Measurements from ENCODE around the gene PRSS33. TPM values are rescaled to one million over a fixed set of nuclear protein-coding genes. Genes with fewer than 3 reads are reported as not detected.
A peak's percentile ranks its signal among the peaks of the same experiment; 100 is the strongest.

The PRSS33 gene
- total and polyA plus RNA-seq, 4 donors = 0.08 TPM; not detected in 3

GRCh38 chr16:2828876-2829430 lies 41.6 kb upstream of the PRSS33 start:
- no peaks in the 10 kb centered on the region for H3K27me3 ChIP-seq (ENCODE audit: control insufficient read depth in 1 of 2, insufficient read depth in 2 of 2, low read length in 1 of 2)
- no peaks in the 10 kb centered on the region for H3K4me1 ChIP-seq (ENCODE audit: control insufficient read depth in 1 of 2, insufficient read depth in 2 of 2, low read length in 2 of 2)
- H3K27ac ChIP-seq (ENCODE audit: low read depth in 1 of 2, low read length in 2 of 2) = no peak overlapping the region
- no peak overlapping the region for H3K4me3 ChIP-seq (ENCODE audit: low read length in 2 of 2)
- no peak for ATAC-seq (ENCODE audit: low FRiP score)
- 85% methylated on average over 17 of the region's 17 CpGs for WGBS, 2 donors
- DNase-seq = peak; percentile 37 to 64
- no peaks in the 10 kb centered on the region for H3K9me3 ChIP-seq (ENCODE audit: control insufficient read depth, low read length)
- no peaks in the 10 kb centered on the region for H3K36me3 ChIP-seq (ENCODE audit: control insufficient read depth in 1 of 2, insufficient read depth in 2 of 2, low read length in 1 of 2)
- intact Hi-C loops (cut with DNase I) = no loop called here

- 90 to 91% methylated on average over 8 of the region's 8 CpGs for WGBS, 2 donors
- no peaks in the 10 kb centered on the region for H3K27me3 ChIP-seq (ENCODE audit: control insufficient read depth in 1 of 2, insufficient read depth in 2 of 2, low read length in 1 of 2)
- intact Hi-C loops (cut with DNase I) = no loop called here
Observed at GRCh38 chr16:2828521-2828840, 41.1 kb upstream of the PRSS33 start.

GRCh38 chr16:2827831-2828520 lies 40.6 kb upstream of the PRSS33 start:
- ATAC-seq (ENCODE audit: low FRiP score) (no peak), DNase-seq (peak; percentile 39 to 57)
- Histone ChIP-seq H3K27me3 (ENCODE audit: control insufficient read depth in 1 of 2, insufficient read depth in 2 of 2, low read length in 1 of 2) (no peaks in the 10 kb centered on the region), H3K36me3 (ENCODE audit: control insufficient read depth in 1 of 2, insufficient read depth in 2 of 2, low read length in 1 of 2) (no peaks in the 10 kb centered on the region), H3K9me3 (ENCODE audit: control insufficient read depth, low read length) (no peaks in the 10 kb centered on the region), H3K4me3 (ENCODE audit: low read length in 2 of 2) (no peak overlapping the region), H3K4me1 (ENCODE audit: control insufficient read depth in 1 of 2, insufficient read depth in 2 of 2, low read length in 2 of 2) (no peaks in the 10 kb centered on the region), H3K27ac (ENCODE audit: low read depth in 1 of 2, low read length in 2 of 2) (no peak overlapping the region)
- intact Hi-C loops (cut with DNase I) = no loop called here
- WGBS, 2 donors = 66 to 72% methylated on average over 14 of the region's 14 CpGs

More at GRCh38 chr16:2828521-2828840, 41.1 kb upstream of the PRSS33 start:
- ATAC-seq (ENCODE audit: low FRiP score) = no peak
- no peak overlapping the region for H3K4me3 ChIP-seq (ENCODE audit: low read length in 2 of 2)
- H3K27ac ChIP-seq (ENCODE audit: low read depth in 1 of 2, low read length in 2 of 2) = no peak overlapping the region
- no peaks in the 10 kb centered on the region for H3K9me3 ChIP-seq (ENCODE audit: control insufficient read depth, low read length)
- H3K36me3 ChIP-seq (ENCODE audit: control insufficient read depth in 1 of 2, insufficient read depth in 2 of 2, low read length in 1 of 2) = no peaks in the 10 kb centered on the region
- H3K4me1 ChIP-seq (ENCODE audit: control insufficient read depth in 1 of 2, insufficient read depth in 2 of 2, low read length in 2 of 2) = no peaks in the 10 kb centered on the region
- peak; percentile 11 to 66 for DNase-seq

- H3K9me3 ChIP-seq (ENCODE audit: control insufficient read depth, low read length) = no peaks in the 10 kb centered on the region
- ATAC-seq (ENCODE audit: low FRiP score) (no peak), DNase-seq (no peak)
- intact Hi-C loops (cut with DNase I) = no loop called here
- H3K36me3 ChIP-seq (ENCODE audit: control insufficient read depth in 1 of 2, insufficient read depth in 2 of 2, low read length in 1 of 2) = no peaks in the 10 kb centered on the region
- 68 to 74% methylated on average over 15 of the region's 15 CpGs for WGBS, 2 donors
- no peak overlapping the region for H3K27ac ChIP-seq (ENCODE audit: low read depth in 1 of 2, low read length in 2 of 2)
- H3K27me3 ChIP-seq (ENCODE audit: control insufficient read depth in 1 of 2, insufficient read depth in 2 of 2, low read length in 1 of 2) = no peaks in the 10 kb centered on the region
- H3K4me3 ChIP-seq (ENCODE audit: low read length in 2 of 2) = no peak overlapping the region
- H3K4me1 ChIP-seq (ENCODE audit: control insufficient read depth in 1 of 2, insufficient read depth in 2 of 2, low read length in 2 of 2) = no peaks in the 10 kb centered on the region
Observed at GRCh38 chr16:2827374-2827791, 40.0 kb upstream of the PRSS33 start.

GRCh38 chr16:2826591-2827373 lies 39.4 kb upstream of the PRSS33 start:
- intact Hi-C loops (cut with DNase I) = no loop called here
- WGBS, 2 donors = 70 to 71% methylated on average over 19 of the region's 19 CpGs
- Histone ChIP-seq H3K4me1 (ENCODE audit: control insufficient read depth in 1 of 2, insufficient read depth in 2 of 2, low read length in 2 of 2) (no peaks in the 10 kb centered on the region), H3K9me3 (ENCODE audit: control insufficient read depth, low read length) (no peaks in the 10 kb centered on the region), H3K27me3 (ENCODE audit: control insufficient read depth in 1 of 2, insufficient read depth in 2 of 2, low read length in 1 of 2) (no peaks in the 10 kb centered on the region), H3K27ac (ENCODE audit: low read depth in 1 of 2, low read length in 2 of 2) (no peak overlapping the region), H3K36me3 (ENCODE audit: control insufficient read depth in 1 of 2, insufficient read depth in 2 of 2, low read length in 1 of 2) (no peaks in the 10 kb centered on the region), H3K4me3 (ENCODE audit: low read length in 2 of 2) (no peak overlapping the region)
- DNase-seq = peak in 1 of 2 donors; percentile 73
- ATAC-seq (ENCODE audit: low FRiP score) = no peak

- intact Hi-C loops (cut with DNase I) = no loop called here
- DNase-seq (peak in 1 of 2 donors; percentile 52), ATAC-seq (ENCODE audit: low FRiP score) (no peak)
- H3K27ac ChIP-seq (ENCODE audit: low read depth in 1 of 2, low read length in 2 of 2) = no peak overlapping the region
- no peaks in the 10 kb centered on the region for H3K27me3 ChIP-seq (ENCODE audit: control insufficient read depth in 1 of 2, insufficient read depth in 2 of 2, low read length in 1 of 2)
- H3K4me3 ChIP-seq (ENCODE audit: low read length in 2 of 2) = no peak overlapping the region
- 69 to 72% methylated on average over 11 of the region's 11 CpGs for WGBS, 2 donors
- no peaks in the 10 kb centered on the region for H3K36me3 ChIP-seq (ENCODE audit: control insufficient read depth in 1 of 2, insufficient read depth in 2 of 2, low read length in 1 of 2)
- no peaks in the 10 kb centered on the region for H3K9me3 ChIP-seq (ENCODE audit: control insufficient read depth, low read length)
- no peaks in the 10 kb centered on the region for H3K4me1 ChIP-seq (ENCODE audit: control insufficient read depth in 1 of 2, insufficient read depth in 2 of 2, low read length in 2 of 2)
Observed at GRCh38 chr16:2825906-2826305, 38.5 kb upstream of the PRSS33 start.

GRCh38 chr16:2825049-2825742 lies 37.8 kb upstream of the PRSS33 start:
- DNase-seq = peak in 1 of 2 donors; percentile 59
- Histone ChIP-seq H3K9me3 (ENCODE audit: control insufficient read depth, low read length) (no peaks in the 10 kb centered on the region), H3K27me3 (ENCODE audit: control insufficient read depth in 1 of 2, insufficient read depth in 2 of 2, low read length in 1 of 2) (no peaks in the 10 kb centered on the region), H3K27ac (ENCODE audit: low read depth in 1 of 2, low read length in 2 of 2) (no peak overlapping the region), H3K4me3 (ENCODE audit: low read length in 2 of 2) (no peak overlapping the region), H3K4me1 (ENCODE audit: control insufficient read depth in 1 of 2, insufficient read depth in 2 of 2, low read length in 2 of 2) (no peaks in the 10 kb centered on the region), H3K36me3 (ENCODE audit: control insufficient read depth in 1 of 2, insufficient read depth in 2 of 2, low read length in 1 of 2) (no peaks in the 10 kb centered on the region)
- intact Hi-C loops (cut with DNase I) = no loop called here
- no peak for ATAC-seq (ENCODE audit: low FRiP score)
- WGBS, 2 donors = 80 to 82% methylated on average over 26 of the region's 26 CpGs

- H3K4me3 ChIP-seq (ENCODE audit: low read length in 2 of 2) = no peak overlapping the region
- ATAC-seq (ENCODE audit: low FRiP score) (no peak), DNase-seq (peak in 1 of 2 donors; percentile 42)
- no peaks in the 10 kb centered on the region for H3K4me1 ChIP-seq (ENCODE audit: control insufficient read depth in 1 of 2, insufficient read depth in 2 of 2, low read length in 2 of 2)
- 75 to 79% methylated on average over 10 of the region's 10 CpGs for WGBS, 2 donors
- H3K27me3 ChIP-seq (ENCODE audit: control insufficient read depth in 1 of 2, insufficient read depth in 2 of 2, low read length in 1 of 2) = no peaks in the 10 kb centered on the region
- H3K9me3 ChIP-seq (ENCODE audit: control insufficient read depth, low read length) = no peaks in the 10 kb centered on the region
- no peak overlapping the region for H3K27ac ChIP-seq (ENCODE audit: low read depth in 1 of 2, low read length in 2 of 2)
- no peaks in the 10 kb centered on the region for H3K36me3 ChIP-seq (ENCODE audit: control insufficient read depth in 1 of 2, insufficient read depth in 2 of 2, low read length in 1 of 2)
- intact Hi-C loops (cut with DNase I) = no loop called here
Observed at GRCh38 chr16:2824626-2825025, 37.3 kb upstream of the PRSS33 start.

All from aorta (tissue), 5 donors.